OCI-LY3 (cell line): Measurements from ENCODE around the gene CRB3.

Experiments used
- CTCF ChIP-seq: fragments of 200-600, 300-600 bp; sonication (generic); IDR thresholded peaks from 2 replicates; pipeline ENCODE4 v1.5.1; 2014; ENCODE audit warnings: antibody characterized with exemption, low read length, low read depth
- EZH2phosphoT487 ChIP-seq: fragments of 200-600 bp; shearing (Covaris generic); IDR thresholded peaks from 2 replicates; pipeline ENCODE4 v1.6.1; 2018; ENCODE audit warnings: antibody characterized with exemption, mixed run types, low read depth

GRCh38 chr19:6490134-6490533 is 26.1 kb downstream of the CRB3 start:
- TF ChIP-seq CTCF (no peak), EZH2phosphoT487 (no peak)
